ENCODE measurements around the gene MANEAL. TPM values are rescaled to one million over a fixed set of nuclear protein-coding genes. Genes with fewer than 3 reads are reported as not detected.

MANEAL gene
- total and polyA plus RNA-seq, 2 of the 13 experiments (the other 11 are each of a cell fraction or from before 2014, with no cell fraction given) = 20.8 to 26.4 TPM

DNA sequence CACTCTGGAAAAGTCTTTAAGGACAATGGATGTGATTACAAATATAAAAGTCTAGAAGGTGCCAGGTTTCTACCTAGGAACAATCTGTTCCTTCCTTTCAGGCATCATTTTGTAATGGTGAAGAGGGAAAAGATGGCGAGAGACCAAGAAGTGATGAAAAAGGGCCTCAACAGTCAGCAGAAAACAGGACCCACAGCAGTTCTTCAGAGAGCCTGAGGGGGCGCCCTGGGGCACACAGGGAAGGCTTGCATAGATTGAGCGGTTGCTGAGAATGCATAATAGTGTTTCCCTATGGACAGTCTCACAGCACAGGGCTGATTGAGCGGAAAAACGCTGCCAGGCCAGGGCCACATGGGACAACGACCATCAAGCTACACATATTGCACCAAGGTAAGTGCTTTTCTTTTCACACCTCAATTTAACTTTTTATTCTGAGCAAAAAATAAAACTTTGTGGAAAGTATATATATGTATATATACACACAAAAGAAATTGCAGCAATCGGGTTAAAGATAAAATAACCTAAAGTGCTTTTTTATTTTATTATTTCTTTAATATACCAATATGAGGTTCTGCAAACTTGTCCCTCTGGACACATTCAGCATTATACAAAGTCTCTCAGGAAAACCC, 17.5 kb downstream of the MANEAL start (continued):
- TF ChIP-seq, protein P1, sequence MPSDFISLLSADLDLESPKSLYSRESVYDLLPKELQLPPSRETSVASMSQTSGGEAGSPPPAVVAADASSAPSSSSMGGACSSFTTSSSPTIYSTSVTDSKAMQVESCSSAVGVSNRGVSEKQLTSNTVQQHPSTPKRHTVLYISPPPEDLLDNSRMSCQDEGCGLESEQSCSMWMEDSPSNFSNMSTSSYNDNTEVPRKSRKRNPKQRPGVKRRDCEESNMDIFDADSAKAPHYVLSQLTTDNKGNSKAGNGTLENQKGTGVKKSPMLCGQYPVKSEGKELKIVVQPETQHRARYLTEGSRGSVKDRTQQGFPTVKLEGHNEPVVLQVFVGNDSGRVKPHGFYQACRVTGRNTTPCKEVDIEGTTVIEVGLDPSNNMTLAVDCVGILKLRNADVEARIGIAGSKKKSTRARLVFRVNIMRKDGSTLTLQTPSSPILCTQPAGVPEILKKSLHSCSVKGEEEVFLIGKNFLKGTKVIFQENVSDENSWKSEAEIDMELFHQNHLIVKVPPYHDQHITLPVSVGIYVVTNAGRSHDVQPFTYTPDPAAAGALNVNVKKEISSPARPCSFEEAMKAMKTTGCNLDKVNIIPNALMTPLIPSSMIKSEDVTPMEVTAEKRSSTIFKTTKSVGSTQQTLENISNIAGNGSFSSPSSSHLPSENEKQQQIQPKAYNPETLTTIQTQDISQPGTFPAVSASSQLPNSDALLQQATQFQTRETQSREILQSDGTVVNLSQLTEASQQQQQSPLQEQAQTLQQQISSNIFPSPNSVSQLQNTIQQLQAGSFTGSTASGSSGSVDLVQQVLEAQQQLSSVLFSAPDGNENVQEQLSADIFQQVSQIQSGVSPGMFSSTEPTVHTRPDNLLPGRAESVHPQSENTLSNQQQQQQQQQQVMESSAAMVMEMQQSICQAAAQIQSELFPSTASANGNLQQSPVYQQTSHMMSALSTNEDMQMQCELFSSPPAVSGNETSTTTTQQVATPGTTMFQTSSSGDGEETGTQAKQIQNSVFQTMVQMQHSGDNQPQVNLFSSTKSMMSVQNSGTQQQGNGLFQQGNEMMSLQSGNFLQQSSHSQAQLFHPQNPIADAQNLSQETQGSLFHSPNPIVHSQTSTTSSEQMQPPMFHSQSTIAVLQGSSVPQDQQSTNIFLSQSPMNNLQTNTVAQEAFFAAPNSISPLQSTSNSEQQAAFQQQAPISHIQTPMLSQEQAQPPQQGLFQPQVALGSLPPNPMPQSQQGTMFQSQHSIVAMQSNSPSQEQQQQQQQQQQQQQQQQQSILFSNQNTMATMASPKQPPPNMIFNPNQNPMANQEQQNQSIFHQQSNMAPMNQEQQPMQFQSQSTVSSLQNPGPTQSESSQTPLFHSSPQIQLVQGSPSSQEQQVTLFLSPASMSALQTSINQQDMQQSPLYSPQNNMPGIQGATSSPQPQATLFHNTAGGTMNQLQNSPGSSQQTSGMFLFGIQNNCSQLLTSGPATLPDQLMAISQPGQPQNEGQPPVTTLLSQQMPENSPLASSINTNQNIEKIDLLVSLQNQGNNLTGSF (CRISPR knock-in tag; IDR thresholded peaks at IDR 0.05) = no peak

DNA sequence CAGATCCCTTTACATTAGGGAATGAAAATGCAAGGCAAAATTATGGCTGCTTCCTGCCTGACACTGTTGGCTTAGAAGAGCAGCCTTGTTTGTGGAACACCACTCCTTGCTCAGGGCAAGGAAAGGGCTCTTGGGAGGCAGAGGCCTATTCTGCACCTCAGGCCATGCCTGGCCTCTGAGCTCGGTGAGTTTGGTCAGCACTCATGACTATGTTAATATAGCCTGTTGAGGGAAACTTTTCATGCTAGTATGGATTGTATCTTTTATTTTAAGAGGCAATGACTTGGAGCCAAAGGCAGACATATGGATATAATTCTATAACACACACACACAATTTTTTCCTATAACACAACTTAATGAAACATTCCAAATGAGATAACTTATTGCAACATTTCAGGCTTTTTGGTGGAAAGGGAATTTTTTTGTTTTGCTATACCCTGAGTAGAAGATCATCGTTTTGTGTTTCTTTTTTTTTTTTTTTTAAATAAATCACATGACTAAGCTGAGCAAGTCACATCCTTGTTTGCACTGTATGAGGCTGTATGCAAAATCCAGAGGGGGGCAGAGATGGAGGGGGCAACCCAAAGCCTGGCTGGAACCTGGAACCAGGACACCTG, 20.0 kb downstream of the MANEAL start:
- Histone ChIP-seq H3K4me1 (ENCODE audit: insufficient read depth, low read length) (peaks cover 31% of the 10 kb centered on the region), H2AFZ (ENCODE audit: low read length) (no peak overlapping the region), H3K27ac (ENCODE audit: extremely low read length, insufficient read depth, low read length) (no peak overlapping the region), H3K4me3 (replicated peaks in 1 of 3; ENCODE audit: insufficient read depth in 1 of 3, low read depth in 2 of 3, low read length in 3 of 3) (no peak overlapping the region), H3K79me2 (ENCODE audit: insufficient read depth, low read length) (no peaks in the 10 kb centered on the region), H3K9ac (ENCODE audit: insufficient read depth, low read depth, low read length) (no peak overlapping the region), H4K20me1 (ENCODE audit: insufficient read depth, low read length) (no peaks in the 10 kb centered on the region), H3K27me3 (ENCODE audit: control insufficient read depth in 1 of 2, insufficient read depth in 2 of 2, low read length in 2 of 2) (no peaks in the 10 kb centered on the region), H3K36me3 (replicated peaks in 1 of 2; ENCODE audit: control insufficient read depth in 1 of 2, insufficient read depth in 2 of 2, low read length in 2 of 2) (peaks cover 3 to 28% of the 10 kb centered on the region in 2 experiments; a peak in 3 of 5 replicates), H3K4me2 (ENCODE audit: low read depth, low read length) (no peak overlapping the region), H3K9me3 (ENCODE audit: low read length) (no peaks in the 10 kb centered on the region)
- in situ Hi-C loops (cut with HindIII; ENCODE audit: extremely low pct_ligation_motif_present, low pct_unique_long_range_greater_than_20kb) (loop anchor here (5.0 kb wide), 1 partner anchor 44 kb away; the partner anchor contains the start of gene MTF1), intact Hi-C loops (cut with micrococcal nuclease; ENCODE audit: unreplicated experiment) (no loop called here)
- no TSS peak for BruUV-seq (replicated peaks)
- no peak for TF ChIP-seq NFYC (CRISPR knock-in tag; IDR thresholded peaks at IDR 0.05)
- DNase-seq (ENCODE audit: low spot score) = no peak
- no peak for ATAC-seq
- FAIRE-seq = no peak
- CTCF ChIA-PET (ENCODE audit: low intra/inter-chr PET ratio, low total read pairs) = no interaction called here
- POLR2A ChIA-PET = no interaction called here
- 99% methylated on average over 2 of the region's 2 CpGs for WGBS (ENCODE audit: low lambda C conversion rate)

Measured in HepG2 (cell line).